Esophagus squamous epithelium (tissue), 4 donors: ENCODE measurements around the gene TMEM239.

Source experiments
- POLR2A ChIP-seq, 4 donors: fragments of 450-650 bp; IDR thresholded peaks; one replicate each; pipeline ENCODE4 v1.6.1; 2017; ENCODE audit warnings: antibody characterized with exemption in 4 of 4, mild to moderate bottlenecking in 4 of 4, moderate library complexity in 3 of 4
- TF ChIP-seq, protein P1 (sequence below), 6 experiments: fragments of 450-650 bp in 4 of 6; fragments of 200-600 bp in 2 of 6; sonication (generic) in 2 of 6; IDR thresholded peaks; one replicate each; pipeline ENCODE4 v1.5.1; 2016 to 2019; ENCODE audit warnings: antibody characterized with exemption in 6 of 6, mild to moderate bottlenecking in 4 of 6, moderate library complexity in 4 of 6

- TF ChIP-seq, protein P1, sequence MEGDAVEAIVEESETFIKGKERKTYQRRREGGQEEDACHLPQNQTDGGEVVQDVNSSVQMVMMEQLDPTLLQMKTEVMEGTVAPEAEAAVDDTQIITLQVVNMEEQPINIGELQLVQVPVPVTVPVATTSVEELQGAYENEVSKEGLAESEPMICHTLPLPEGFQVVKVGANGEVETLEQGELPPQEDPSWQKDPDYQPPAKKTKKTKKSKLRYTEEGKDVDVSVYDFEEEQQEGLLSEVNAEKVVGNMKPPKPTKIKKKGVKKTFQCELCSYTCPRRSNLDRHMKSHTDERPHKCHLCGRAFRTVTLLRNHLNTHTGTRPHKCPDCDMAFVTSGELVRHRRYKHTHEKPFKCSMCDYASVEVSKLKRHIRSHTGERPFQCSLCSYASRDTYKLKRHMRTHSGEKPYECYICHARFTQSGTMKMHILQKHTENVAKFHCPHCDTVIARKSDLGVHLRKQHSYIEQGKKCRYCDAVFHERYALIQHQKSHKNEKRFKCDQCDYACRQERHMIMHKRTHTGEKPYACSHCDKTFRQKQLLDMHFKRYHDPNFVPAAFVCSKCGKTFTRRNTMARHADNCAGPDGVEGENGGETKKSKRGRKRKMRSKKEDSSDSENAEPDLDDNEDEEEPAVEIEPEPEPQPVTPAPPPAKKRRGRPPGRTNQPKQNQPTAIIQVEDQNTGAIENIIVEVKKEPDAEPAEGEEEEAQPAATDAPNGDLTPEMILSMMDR (IDR thresholded peaks at IDR 0.05) = no peak
- TF ChIP-seq POLR2A (IDR thresholded peaks at IDR 0.05) = no peak
These were observed 1.2 kb downstream of the TMEM239 start for GRCh38 chr20:2817341-2817726.
